ENCODE data around the gene TYW5.
A peak's percentile ranks its signal among the peaks of the same experiment; 100 is the strongest.

Gene TYW5

DNA sequence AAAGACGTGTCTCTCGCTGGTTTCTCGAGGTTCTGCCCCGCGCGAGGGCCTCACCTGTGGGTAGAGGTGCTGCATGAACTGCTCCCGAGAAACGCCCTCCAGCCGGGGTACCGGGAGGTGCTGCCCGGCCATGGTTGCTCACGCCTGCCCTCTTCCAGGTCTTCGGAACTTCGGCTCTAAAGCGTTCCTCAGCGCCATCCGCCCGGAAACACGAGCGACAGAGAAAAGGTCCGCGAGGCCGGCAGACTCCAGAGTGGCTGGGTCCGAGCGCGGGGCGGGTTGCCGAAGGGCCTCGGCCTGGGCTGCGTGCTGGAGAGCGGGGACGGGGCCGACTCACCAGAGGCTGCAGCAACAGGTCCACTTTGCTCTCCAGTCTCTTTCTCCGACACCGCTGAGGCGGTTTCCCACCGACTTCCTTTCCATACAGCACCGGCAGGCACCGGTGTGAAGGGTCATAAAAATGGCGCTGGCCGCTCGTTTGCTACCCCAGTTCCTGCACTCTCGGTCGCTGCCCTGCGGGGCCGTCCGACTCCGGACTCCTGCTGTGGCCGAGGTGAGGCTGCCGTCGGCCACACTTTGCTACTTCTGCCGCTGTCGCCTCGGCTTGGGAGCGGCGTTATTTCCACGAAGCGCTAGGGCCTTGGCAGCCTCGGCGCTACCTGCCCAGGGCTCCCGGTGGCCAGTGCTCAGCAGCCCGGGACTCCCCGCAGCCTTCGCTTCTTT is at the start of gene TYW5, which contains the start of gene MAIP1:
TSS of gene TYW5 (minus strand) at position 153 of the 723 bp plus-strand sequence. CDS start at position 132, 21 bp downstream.
TSS of gene MAIP1 (plus strand) at position 244 of the 723 bp plus-strand sequence. CDS start at position 461, 217 bp downstream.
- DNase-seq: peak; percentile 81

DNA sequence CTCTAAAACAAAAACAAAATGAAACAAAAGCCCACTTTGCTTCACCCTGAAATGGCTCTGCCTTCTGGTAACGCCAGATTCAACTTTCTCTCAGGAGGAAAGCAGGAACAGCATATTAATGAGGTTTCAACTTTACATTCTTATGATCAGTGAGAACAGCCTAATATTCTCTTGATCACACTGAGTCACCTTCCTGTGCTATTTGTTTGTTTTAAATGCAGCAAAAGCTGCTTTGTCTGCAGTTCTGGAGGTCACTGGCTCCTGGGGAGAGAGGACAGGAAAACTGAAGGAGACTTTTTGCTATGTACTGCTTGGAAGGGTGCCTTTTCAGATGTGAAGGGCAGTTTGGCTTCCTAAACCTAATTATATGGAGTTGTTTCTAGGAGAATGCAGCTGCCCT is 48.2 kb upstream of the TYW5 start:
- no peak for DNase-seq

- DNase-seq: no peak
Observed at GRCh38 chr2:200000444-200001163, 45.3 kb upstream of the TYW5 start.

GRCh38 chr2:199999166-199999565 is 43.9 kb upstream of the TYW5 start:
- no peak for DNase-seq

DNA sequence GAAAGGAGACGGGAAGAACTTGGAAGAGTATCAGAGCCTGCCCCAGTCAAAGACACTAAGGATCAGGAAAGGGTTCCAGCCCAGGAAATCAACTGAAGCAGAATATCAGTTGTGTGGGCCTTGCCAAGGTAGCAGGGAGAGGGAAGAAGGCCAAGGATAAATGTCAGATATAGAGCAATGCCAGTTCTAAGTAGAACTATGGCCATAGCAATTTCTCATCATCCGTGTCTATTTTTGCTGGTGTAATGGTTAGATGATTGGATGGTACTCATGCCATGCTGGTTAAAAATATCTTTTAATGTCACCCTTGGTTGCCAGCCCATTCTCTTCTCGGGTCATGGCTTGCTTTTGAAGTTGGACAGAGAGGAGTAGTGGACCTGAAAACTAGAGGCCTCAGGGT is 42.0 kb upstream of the TYW5 start:
- DNase-seq: no peak

- DNase-seq: no peak
Observed at GRCh38 chr2:199994896-199995295, 39.6 kb upstream of the TYW5 start.

DNA sequence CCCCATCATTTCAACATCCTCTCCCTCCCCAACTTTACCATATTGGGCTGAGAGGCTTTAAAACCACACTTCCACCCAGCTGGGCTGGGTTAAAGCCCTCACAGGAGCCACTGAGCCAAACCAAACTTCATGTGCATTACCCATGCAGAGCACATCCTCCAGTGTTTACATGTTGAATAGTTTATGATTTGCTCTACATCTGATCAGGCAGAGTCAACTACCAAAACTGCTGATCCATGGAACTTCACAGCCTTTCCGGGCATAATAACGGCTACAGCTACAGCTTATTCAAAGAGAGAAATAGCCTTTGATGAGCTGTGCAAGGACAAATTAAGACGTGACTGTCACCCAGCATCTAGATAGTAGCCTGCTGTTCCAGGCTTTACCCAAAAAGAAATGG is 39.1 kb upstream of the TYW5 start:
- DNase-seq: no peak

GRCh38 chr2:199992296-199992695 is 37.0 kb upstream of the TYW5 start:
- DNase-seq: no peak

DNA sequence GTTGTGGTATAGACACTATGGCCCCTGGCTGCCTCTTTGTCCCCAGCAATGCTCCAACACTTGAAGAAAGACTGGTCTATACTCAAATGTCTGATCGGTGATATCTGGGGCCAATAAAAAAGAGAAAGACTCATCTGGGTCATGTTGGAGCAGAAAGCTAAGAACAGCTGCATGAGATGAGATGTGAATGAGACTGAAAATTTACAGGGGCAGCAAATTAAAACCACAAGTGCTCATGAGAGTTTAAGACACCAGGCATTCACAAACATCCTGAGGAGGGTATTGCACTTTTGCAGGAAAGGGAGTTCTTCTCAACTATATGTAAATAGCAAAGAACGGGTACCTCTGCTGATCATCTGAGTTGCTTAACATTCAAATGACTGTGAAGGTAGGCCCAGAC is 36.4 kb upstream of the TYW5 start:
- no peak for DNase-seq

DNA sequence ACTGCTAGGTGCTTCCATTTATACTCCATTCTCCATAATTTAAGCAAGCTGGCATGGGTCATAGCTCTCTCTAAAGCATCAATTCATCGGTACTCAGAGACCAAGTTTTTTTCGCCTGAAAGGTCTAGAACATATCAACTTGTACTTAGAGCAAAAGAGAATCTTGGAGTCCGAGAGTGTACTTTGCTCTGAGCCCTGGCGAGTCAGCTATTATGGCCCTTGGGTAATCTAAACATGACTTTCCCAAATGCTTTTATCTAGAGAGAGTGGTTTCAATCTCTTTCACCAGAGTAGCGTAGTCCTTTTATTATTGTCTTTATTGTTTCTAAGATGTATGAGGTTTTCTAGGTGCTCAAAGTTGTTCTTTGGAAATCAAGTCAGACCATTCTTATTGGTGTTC is 34.5 kb upstream of the TYW5 start:
- no peak for DNase-seq

DNA sequence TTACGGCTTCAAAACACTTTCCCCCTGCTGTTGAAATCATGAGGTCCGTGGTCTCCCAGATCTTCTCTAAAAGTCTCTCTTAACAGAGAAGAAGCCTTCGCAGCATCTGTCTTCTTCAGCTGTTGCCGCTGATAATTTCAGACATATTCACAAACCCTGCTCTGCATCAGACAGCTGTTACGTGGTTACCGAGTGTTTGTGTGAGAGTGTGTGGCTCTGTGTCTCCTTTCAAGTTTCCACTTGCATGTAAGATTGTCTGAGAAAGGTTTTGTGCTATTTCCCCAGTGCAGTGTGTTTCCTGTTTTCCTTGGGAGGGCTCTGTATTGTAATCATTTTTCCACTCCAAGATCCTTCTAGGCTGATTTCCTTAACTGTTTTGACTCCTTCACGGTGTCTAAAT is 32.9 kb upstream of the TYW5 start:
- DNase-seq: no peak

DNA sequence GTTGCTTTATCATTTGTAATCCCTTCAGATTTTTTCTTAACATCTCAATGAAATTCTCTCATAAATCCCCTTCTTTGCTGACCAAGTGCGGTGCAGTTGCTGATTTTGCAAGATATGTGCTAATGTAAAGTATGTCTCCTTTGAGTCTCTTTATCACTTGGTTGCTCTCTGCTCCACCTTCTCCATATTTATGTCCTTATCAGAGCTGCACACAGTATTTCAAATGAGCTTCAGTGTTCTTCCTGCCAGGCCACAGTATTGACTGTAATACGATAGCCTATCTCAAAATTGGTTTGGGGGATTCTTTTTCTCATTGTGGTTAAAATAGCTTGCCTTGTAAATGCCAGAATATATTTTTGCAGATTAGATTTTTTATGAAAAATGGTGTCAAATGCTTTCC is 32.3 kb upstream of the TYW5 start:
- DNase-seq: no peak

DNA sequence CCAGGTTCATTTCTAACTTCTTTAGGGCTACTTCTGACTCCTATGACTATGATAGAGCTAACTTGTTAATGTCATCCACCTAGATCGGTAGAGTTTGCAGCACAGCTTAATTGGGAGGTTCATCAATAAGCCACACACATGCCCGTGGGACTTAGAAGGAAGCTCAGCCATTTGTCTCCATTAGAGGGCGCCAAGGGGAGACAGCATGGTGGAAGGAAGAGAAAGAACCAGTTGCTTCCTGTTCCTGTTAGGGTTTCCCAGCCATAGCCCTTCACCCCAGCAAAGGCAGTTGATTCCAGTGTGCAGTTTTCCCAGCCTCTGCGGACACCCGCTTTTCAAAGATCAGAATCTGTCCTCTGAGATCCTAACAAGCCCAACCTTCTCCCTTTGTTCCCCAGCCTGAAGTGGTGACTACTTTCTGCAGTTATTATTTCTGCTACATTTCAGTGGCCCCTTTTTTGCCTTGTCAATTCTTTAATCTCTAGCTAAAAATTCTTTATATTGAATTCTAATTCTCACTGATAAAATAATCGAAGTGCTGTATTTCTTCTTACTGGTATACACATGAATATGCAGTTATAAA is 30.4 kb upstream of the TYW5 start:
- DNase-seq: peak; percentile 67

DNA sequence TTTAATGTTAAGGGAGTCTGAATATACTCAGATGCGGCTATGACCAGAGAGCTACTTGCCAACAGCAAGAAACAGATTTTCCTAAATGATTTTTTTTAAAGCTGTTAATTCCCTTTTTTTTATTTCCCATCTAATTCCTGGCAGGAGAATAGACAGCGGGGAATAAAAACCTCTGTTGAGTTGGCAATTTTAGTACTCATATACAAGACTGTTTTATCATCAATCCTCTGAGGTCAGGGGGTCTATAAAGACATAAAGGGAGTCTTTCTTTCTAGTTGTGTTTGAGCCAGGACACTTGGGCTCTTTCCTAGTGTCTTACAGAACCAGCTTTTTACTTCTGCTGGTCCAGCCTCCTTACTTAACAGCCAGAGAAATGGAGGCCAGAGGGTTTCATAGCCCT is 29.5 kb upstream of the TYW5 start:
- no peak for DNase-seq

DNA sequence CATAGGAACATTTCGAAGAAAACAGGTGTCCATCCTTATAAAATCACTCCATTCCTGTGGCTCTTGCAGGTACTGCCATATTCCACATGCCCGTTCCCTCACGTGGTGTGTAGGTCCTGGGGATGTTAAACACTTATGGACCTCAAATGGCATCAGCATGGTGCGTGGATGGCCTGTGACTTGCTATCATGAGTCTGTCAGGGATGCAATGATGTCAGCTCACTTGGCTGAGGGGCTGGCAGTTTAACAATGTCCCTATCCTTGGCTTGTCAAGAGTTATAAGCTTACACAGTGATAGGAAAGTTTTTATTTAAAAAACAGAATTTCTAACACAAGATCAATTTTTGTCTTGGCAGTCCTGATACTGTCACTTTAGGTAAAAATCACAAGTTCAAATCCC is 28.9 kb upstream of the TYW5 start:
- no peak for DNase-seq

GRCh38 chr2:199983534-199983933 is 28.2 kb upstream of the TYW5 start:
- no peak for DNase-seq

DNA sequence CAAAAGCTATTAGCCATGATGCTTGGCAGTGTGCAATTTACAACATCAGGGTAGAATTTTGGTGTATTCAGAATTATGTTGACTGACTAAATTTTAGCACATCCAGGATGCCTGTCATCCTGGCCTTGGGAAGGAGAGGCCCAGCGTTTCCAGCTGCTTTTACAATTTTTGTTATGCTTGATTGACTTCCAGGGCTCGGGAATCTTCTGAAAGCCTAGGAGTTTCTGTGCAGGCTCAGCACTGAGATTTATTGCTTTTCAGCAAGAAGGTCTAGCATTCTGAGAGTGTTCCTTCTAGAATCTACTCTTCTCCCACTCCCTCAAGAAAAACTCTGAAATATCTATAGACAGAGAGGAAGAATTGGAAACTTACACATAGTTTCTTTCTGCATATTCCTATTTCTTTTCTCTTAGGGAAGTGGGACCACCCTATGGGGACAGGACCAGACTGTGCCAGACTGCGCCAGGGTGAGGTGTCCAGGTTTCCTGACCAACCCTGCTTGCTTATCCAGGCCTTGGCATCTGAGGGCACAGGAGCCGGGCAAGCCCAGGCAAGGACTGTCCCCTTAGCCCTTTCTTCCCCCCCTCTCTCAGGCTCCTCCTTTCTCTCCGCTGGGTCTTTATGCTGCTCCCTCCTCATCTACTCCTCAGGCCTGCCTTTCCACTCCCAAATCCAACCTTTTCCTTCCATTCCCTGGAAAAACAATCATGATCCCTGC is 27.0 kb upstream of the TYW5 start:
- no peak for DNase-seq

DNA sequence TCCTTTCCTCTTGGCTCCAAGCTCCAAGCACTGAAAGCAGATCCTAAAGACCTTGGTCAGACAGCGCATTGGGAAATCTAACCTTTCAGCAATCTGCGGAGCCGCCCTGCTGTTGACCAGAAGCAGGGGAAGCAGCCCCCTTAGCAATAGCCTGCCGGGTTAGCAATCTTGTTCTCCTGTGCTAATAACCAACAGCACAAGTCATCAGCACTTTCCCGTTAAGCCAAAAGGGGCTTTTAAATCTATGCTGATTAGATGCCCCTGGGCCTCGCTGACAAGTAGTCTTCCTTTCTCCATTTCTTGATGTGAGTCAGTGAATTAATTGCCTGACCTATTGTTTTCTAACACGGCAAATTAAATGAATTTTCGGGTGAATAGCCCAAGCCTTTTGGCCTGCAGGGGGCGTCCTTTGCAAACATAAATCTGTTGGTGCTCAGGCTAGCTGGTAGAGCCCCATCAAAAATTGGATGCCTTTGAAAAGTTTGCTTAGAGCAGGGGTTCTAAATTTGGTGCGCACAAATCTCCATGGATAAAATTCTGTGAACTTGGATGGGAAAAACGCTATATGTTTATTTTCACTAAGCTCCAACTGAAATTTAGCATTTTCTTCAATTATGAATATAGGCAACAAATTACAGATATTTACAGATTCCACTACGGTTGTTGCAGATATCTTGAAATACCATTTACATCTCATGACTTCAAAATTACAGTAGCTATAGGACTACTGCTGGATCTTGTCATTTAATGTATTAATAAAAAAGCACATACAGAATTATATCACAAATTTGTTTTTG is 24.7 kb upstream of the TYW5 start:
- peak; percentile 75 for DNase-seq

DNA sequence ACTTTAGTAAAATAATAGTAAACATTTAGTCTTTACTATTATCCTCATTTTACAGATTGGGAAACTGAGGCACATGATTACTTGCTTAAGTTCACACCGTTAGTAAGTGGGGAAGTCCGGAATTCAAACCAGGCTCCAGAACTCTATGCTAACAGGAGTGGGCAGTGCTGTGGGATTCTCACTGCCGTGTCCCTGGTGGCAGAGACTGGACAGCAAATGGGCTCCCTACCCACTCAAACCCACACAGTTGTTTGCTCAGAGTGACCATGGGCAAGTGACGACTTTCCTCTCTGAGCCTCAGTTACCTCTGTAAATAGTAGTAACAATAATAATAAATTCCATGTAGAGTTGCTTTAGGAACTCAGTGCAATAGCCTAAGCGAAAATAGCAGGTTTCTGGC is 24.1 kb upstream of the TYW5 start:
- no peak for DNase-seq

DNA sequence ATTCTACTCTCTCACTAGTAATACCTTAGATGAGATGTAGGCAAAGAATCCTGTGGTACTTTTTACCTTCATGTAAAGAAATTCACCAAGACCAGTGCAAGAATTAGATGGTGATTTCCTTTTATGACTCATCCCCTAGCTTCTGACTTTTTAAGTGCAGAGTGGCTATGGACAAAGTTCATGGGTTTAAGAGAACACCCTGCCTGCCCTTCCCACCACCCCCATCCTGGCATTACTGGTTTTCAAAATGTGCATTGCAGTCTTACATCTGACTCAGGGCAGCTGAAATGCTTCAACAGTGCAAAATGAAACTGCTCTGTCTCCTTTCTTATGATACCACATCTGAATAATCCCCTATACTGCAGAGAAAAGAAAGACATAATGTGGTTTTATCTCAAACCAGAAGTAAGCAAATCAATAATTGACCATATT is 22.7 kb upstream of the TYW5 start:
- peak; percentile 71 for DNase-seq

- no peak for DNase-seq
Observed at GRCh38 chr2:199975273-199975895, 20.1 kb upstream of the TYW5 start.

DNA sequence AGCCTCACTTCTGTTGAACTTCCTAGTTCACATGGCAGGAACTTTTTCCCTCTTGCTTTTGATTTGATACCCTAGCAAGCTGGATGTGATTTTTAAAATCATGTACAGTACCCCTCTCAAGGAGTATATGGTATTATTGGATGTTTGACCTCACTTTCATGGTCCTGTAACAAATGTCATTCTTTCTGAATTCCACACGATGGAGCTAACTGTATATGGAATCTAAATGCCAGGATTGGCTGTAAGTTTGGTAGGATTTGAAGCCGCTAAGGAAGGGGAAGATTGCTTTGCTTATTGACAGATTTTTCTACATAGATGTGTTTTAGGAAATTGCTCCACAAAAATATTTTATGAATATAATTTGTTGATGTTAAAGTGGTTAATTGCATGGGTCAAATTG is 18.4 kb upstream of the TYW5 start:
- no peak for DNase-seq
